Measurements from ENCODE around the gene GSTM2. TPM values are rescaled to one million over a fixed set of nuclear protein-coding genes. Genes with fewer than 3 reads are reported as not detected.

The GSTM2 gene
- polyA plus RNA-seq, 3 donors from 2014 or later = 32.6 to 51.2 (median 42.5) TPM

Other genes with a start within 250 kb of the GSTM2 start
- 100 to 1,000 TPM; 115 to 146 (median 123) TPM for gene PSMA5, start 241.6 kb upstream of the GSTM2 start, polyA plus RNA-seq
- under 1 TPM in 2 of 3 donors, not detected in 1; 0.08 to 0.28 TPM for gene SYPL2, start 201.5 kb upstream of the GSTM2 start, polyA plus RNA-seq
- gene ATXN7L2, start 184.2 kb upstream of the GSTM2 start, polyA plus RNA-seq = 1 to 10 TPM in 2 of 3 donors, under 1 TPM in 1; 0.94 to 8.9 (median 4.1) TPM
- gene CYB561D1, start 174.0 kb upstream of the GSTM2 start, polyA plus RNA-seq = 10 to 100 TPM in 2 of 3 donors, 1 to 10 TPM in 1; 8.8 to 20.3 (median 10.2) TPM
- 10 to 100 TPM in 1 of 3 donors, 1 to 10 TPM in 2; 3.6 to 12.5 (median 5.0) TPM for gene AMIGO1, start 158.3 kb upstream of the GSTM2 start, polyA plus RNA-seq
- not detected for gene GPR61, start 128.2 kb upstream of the GSTM2 start, polyA plus RNA-seq
- 10 to 100 TPM in 2 of 3 donors, 1 to 10 TPM in 1; 8.8 to 16.8 (median 10.3) TPM for gene GNAI3, start 119.4 kb upstream of the GSTM2 start, polyA plus RNA-seq
- gene GNAT2, start 48.4 kb upstream of the GSTM2 start, polyA plus RNA-seq = not detected
- 10 to 100 TPM; 14.7 to 40.3 (median 28.3) TPM for gene AMPD2, start 48.2 kb upstream of the GSTM2 start, polyA plus RNA-seq
- 10 to 100 TPM; 10.9 to 33.4 (median 21.0) TPM for gene GSTM4, start 12.0 kb upstream of the GSTM2 start, polyA plus RNA-seq
- 10 to 100 TPM in 1 of 3 donors, not detected in 2; 35.4 TPM for gene GSTM1, start 19.8 kb downstream of the GSTM2 start, polyA plus RNA-seq
- gene GSTM5, start 44.2 kb downstream of the GSTM2 start, polyA plus RNA-seq = under 1 TPM in 1 of 3 donors, not detected in 2; 0.23 TPM
- gene GSTM3, start 73.0 kb downstream of the GSTM2 start, polyA plus RNA-seq = 1 to 10 TPM; 1.1 to 7.1 (median 5.9) TPM
- under 1 TPM in 2 of 3 donors, not detected in 1; 0.09 to 0.13 TPM for gene EPS8L3, start 95.9 kb downstream of the GSTM2 start, polyA plus RNA-seq
- gene CSF1, start 242.8 kb downstream of the GSTM2 start, polyA plus RNA-seq = under 1 TPM; 0.55 to 0.97 (median 0.65) TPM

Measured in immature natural killer cell (primary cell).